A673 (cell line): ENCODE results near the gene ADGRG3.

Experiments used
- CTCF ChIP-seq: fragments of 300-800, 200-600 bp; sonication (generic); conservative IDR thresholded peaks from 2 replicates; pipeline ENCODE4 v1.5.1; 2017; ENCODE audit warnings: low read depth, mild to moderate bottlenecking, antibody characterized with exemption, low read length, moderate library complexity, mixed read lengths
- EZH2 ChIP-seq: fragments of 200-600 bp; sonication (generic); IDR thresholded peaks from 2 replicates; pipeline ENCODE4 v1.6.1; 2017; ENCODE audit warnings: borderline replicate concordance, low read depth, mild to moderate bottlenecking, mixed read lengths, antibody characterized with exemption, low read length; ENCODE audit not compliant: poor library complexity, severe bottlenecking

GRCh38 chr16:57668630-57669475 is 747 bp downstream of the ADGRG3 start:
- no peak for TF ChIP-seq CTCF
- no peak for TF ChIP-seq EZH2
